Chondrocyte (in vitro differentiated cells): ENCODE data around the gene GPC2. TPM values are rescaled to one million over a fixed set of nuclear protein-coding genes. Genes with fewer than 3 reads are reported as not detected.
"Not testable (repeated sequence)": the region's sequence is repeated elsewhere in the genome, so short reads cannot be mapped to it uniquely, and the experiment has no call there.

Source experiments
- DNase-seq: peaks from one replicate; pipeline ENCODE4 v3.0.0; 2021; ENCODE audit warnings: mixed read lengths, low spot score
- H3K27ac Mint-ChIP-seq: one replicate; pipeline ENCODE4 v1.8.0; 2021; ENCODE audit warnings: mild to moderate bottlenecking, moderate library complexity, mixed read lengths; ENCODE audit not compliant: unreplicated experiment
- H3K27me3 Mint-ChIP-seq: 2 replicates; pipeline ENCODE4 v1.8.0; 2021; ENCODE audit warnings: low read depth, mixed read lengths
- H3K36me3 Mint-ChIP-seq: 2 replicates; pipeline ENCODE4 v1.8.0; 2021; ENCODE audit warnings: low read depth, mixed read lengths
- H3K4me1 Mint-ChIP-seq: 2 replicates; pipeline ENCODE4 v1.8.0; 2021; ENCODE audit warnings: low read depth, mild to moderate bottlenecking, mixed read lengths
- H3K4me3 Mint-ChIP-seq: one replicate; pipeline ENCODE4 v1.8.0; 2021; ENCODE audit warnings: mild to moderate bottlenecking, moderate library complexity, mixed read lengths; ENCODE audit not compliant: unreplicated experiment
- H3K9me3 Mint-ChIP-seq: 2 replicates; pipeline ENCODE4 v1.8.0; 2021; ENCODE audit warnings: low read depth, mixed read lengths
- total RNA-seq: library from RNA; stranded (reverse); gene quantifications from 3 replicates; pipeline ENCODE4 v1.2.1, GENCODE V29; 2021
- TF ChIP-seq, protein P1 (sequence below): fragments of 200-600 bp; sonication (generic); IDR thresholded peaks from 2 replicates; pipeline ENCODE4 v1.5.0; 2021; ENCODE audit warnings: antibody characterized with exemption, mild to moderate bottlenecking, moderate library complexity

Gene GPC2
- total RNA-seq, 1 donor from 2014 or later = 6.7 TPM

DNA sequence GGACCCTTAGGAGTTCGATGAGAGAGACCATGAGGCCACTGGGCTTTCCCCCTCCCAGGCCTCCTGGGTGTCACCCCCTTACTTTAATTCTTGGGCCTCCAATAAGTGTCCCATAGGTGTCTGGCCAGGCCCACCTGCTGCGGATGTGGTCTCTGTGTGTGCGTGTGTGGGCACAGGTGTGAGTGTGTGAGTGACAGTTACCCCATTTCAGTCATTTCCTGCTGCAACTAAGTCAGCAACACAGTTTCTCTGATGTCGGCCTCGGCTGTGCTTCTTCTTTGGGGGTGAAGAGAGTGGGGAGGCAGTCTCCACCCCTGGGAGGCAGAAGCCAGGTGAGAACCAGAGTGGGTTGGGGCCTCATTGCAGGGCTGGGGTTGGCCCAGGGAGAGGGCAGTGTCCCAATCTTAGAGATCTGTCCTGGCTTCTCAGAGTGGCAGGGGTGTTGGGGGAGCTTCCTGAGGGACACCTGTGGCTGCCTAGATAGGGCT is 44.1 kb upstream of the GPC2 start:
- H3K4me1 Mint-ChIP-seq = peaks cover 4% of the 10 kb centered on the region
- H3K4me3 Mint-ChIP-seq = no peak overlapping the region
- no peaks in the 10 kb centered on the region for H3K27me3 Mint-ChIP-seq
- peaks cover 3% of the 10 kb centered on the region for H3K36me3 Mint-ChIP-seq
- DNase-seq = no peak
- TF ChIP-seq, protein P1, sequence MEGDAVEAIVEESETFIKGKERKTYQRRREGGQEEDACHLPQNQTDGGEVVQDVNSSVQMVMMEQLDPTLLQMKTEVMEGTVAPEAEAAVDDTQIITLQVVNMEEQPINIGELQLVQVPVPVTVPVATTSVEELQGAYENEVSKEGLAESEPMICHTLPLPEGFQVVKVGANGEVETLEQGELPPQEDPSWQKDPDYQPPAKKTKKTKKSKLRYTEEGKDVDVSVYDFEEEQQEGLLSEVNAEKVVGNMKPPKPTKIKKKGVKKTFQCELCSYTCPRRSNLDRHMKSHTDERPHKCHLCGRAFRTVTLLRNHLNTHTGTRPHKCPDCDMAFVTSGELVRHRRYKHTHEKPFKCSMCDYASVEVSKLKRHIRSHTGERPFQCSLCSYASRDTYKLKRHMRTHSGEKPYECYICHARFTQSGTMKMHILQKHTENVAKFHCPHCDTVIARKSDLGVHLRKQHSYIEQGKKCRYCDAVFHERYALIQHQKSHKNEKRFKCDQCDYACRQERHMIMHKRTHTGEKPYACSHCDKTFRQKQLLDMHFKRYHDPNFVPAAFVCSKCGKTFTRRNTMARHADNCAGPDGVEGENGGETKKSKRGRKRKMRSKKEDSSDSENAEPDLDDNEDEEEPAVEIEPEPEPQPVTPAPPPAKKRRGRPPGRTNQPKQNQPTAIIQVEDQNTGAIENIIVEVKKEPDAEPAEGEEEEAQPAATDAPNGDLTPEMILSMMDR = no peak
- H3K27ac Mint-ChIP-seq = no peak overlapping the region
- H3K9me3 Mint-ChIP-seq = no peaks in the 10 kb centered on the region

GRCh38 chr7:100220586-100221230 is 43.5 kb upstream of the GPC2 start:
- DNase-seq = no peak
- peaks cover 3% of the 10 kb centered on the region for H3K36me3 Mint-ChIP-seq
- H3K9me3 Mint-ChIP-seq = no peaks in the 10 kb centered on the region
- no peak overlapping the region for H3K4me3 Mint-ChIP-seq
- no peak overlapping the region for H3K27ac Mint-ChIP-seq
- no peaks in the 10 kb centered on the region for H3K27me3 Mint-ChIP-seq
- H3K4me1 Mint-ChIP-seq = peaks cover 4% of the 10 kb centered on the region
- TF ChIP-seq, protein P1 = no peak

DNA sequence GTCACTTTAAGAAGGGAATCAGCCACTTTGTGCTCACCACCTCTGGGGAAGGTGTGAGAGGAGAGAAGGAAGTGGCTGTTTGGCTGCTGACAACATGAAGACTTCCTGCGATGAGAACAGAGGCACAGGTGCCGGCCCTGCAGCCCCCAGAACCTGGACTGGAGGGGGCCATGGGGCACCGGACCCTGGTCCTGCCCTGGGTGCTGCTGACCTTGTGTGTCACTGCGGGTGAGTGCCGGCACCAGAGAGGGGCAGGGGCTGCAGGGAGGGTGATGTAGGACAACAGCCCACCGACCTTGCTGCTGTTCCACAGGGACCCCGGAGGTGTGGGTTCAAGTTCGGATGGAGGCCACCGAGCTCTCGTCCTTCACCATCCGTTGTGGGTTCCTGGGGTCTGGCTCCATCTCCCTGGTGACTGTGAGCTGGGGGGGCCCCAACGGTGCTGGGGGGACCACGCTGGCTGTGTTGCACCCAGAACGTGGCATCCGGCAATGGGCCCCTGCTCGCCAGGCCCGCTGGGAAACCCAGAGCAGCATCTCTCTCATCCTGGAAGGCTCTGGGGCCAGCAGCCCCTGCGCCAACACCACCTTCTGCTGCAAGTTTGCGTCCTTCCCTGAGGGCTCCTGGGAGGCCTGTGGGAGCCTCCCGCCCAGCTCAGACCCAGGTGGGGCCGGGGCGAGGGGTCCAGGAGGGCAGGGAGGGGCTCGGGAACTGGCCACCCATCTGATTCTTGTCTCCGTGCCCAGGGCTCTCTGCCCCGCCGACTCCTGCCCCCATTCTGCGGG is 42.8 kb upstream of the GPC2 start, which contains the start of gene PVRIG:
PVRIG (plus strand) TSS at position 149 of the 785 bp plus-strand sequence; CDS start at position 171, 22 bp downstream.
- H3K4me1 Mint-ChIP-seq, H3K27me3 Mint-ChIP-seq, H3K4me3 Mint-ChIP-seq, H3K9me3 Mint-ChIP-seq, DNase-seq, H3K27ac Mint-ChIP-seq, H3K36me3 Mint-ChIP-seq: not testable (repeated sequence)

DNA sequence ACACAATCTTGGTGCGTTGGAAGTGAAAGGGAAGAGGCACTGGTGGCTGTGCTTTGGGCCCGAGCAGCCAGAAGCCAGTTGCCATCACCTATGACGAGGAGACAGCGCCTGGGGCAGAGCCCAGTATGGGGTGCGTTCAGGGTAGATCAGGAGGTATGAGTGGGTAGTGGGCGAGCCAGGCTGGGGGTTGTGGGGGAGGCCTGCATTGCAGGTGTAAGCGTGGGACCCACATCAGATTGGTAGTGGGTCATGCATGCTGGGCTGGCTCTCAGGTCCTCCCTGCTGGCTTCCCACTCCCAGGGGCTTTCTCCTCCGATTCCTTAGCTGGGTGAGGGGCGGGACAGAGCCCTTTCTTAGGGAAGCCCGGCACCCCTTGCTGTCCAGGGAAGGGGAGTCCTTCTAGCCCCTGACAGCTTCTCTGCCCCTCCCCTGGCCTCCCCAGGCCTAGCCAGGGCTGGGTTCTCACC is 42.1 kb upstream of the GPC2 start:
- Mint-ChIP-seq H3K36me3 (peaks cover 3% of the 10 kb centered on the region), H3K27me3 (peaks cover under 1% of the 10 kb centered on the region), H3K4me1 (peaks cover 4% of the 10 kb centered on the region), H3K27ac (no peak overlapping the region), H3K4me3 (no peak overlapping the region), H3K9me3 (no peaks in the 10 kb centered on the region)
- TF ChIP-seq, protein P1 = no peak
- DNase-seq = no peak

GRCh38 chr7:100217934-100218333 is 40.8 kb upstream of the GPC2 start:
- not testable (repeated sequence) for H3K27me3 Mint-ChIP-seq, DNase-seq

More at GRCh38 chr7:100217934-100218333, 40.8 kb upstream of the GPC2 start:
- not testable (repeated sequence) for H3K36me3 Mint-ChIP-seq, H3K9me3 Mint-ChIP-seq, H3K27ac Mint-ChIP-seq, H3K4me1 Mint-ChIP-seq, H3K4me3 Mint-ChIP-seq
- TF ChIP-seq, protein P1 = peak; percentile 73
